MG63 (cell line): Measurements from ENCODE around the gene DPP8. TPM values are rescaled to one million over a fixed set of nuclear protein-coding genes. Genes with fewer than 3 reads are reported as not detected.

Experiments used
- DNase-seq: peaks from one replicate; pipeline ENCODE4 v3.0.0-alpha.2; 2020
- H3K27me3 ChIP-seq: fragments of 250-450 bp; sonication (Bioruptor Pico); 2 replicates; pipeline ENCODE4 v1.5.1; 2020; ENCODE audit warnings: mild to moderate bottlenecking, moderate library complexity
- H3K36me3 ChIP-seq: fragments of 250-450 bp; sonication (Bioruptor Pico); 2 replicates; pipeline ENCODE4 v1.5.1; 2020; ENCODE audit warnings: mild to moderate bottlenecking, moderate library complexity
- H3K4me3 ChIP-seq: fragments of 250-450 bp; sonication (Bioruptor Pico); 2 replicates; pipeline ENCODE4 v1.5.1; 2020; ENCODE audit warnings: mild to moderate bottlenecking, moderate library complexity
- H3K9me3 ChIP-seq: fragments of 250-450 bp; sonication (Bioruptor Pico); 2 replicates; pipeline ENCODE4 v1.5.1; 2020; ENCODE audit warnings: mild to moderate bottlenecking, moderate library complexity
- total RNA-seq: library from RNA; depleted of rRNA; stranded (reverse); fragments of >200 nt; shearing (Covaris generic); gene quantifications from 2 replicates; pipeline ENCODE4 v1.2.3, GENCODE V29; 2014; ENCODE audit warnings: low replicate concordance

DPP8 gene
- total RNA-seq, 1 experiment from 2014 or later = 8.0 TPM

GRCh38 chr15:65530318-65531111 is 13.0 kb upstream of the DPP8 start, which contains the start of gene HACD3:
Gene HACD3, plus strand, starts transcription at chr15:65530463. Its CDS starts 169 bp downstream, at chr15:65530632.
- no peaks in the 10 kb centered on the region for H3K9me3 ChIP-seq
- peak; percentile 91 for DNase-seq
- no peaks in the 10 kb centered on the region for H3K27me3 ChIP-seq
- peaks cover 22% of the 10 kb centered on the region for H3K36me3 ChIP-seq
- H3K4me3 ChIP-seq = peak within 1 kb of the TSS; percentile 97

DNA sequence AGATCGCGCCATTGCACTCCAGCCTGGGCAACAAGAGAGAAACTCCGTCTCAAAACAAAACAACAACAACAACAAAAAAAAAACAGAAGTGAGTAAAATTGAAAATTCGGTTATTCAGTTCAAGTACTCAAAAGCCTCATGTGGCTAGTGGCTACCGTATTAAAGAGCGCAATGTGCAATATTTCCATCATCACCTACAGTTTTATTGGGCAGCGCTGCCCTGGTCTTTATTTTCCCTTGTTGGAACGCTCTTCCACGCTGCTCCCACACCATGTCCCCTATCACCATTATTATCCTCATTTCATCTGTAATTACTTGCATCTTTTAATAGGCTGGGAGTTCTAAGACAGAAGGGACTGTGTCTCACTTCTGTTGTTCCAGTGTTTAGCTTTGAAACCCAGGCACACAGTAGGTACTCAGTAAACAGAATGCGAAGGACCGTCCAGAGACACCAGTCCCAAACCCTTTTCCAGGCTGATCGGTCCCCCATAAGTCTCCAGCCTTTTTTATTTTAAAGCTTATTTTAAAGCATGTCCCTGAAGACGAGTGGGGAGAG is 12.4 kb upstream of the DPP8 start:
- H3K4me3 ChIP-seq = peak overlapping the region; percentile 97
- no peak for DNase-seq
- peaks cover 16% of the 10 kb centered on the region for H3K36me3 ChIP-seq
- no peaks in the 10 kb centered on the region for H3K27me3 ChIP-seq
- no peaks in the 10 kb centered on the region for H3K9me3 ChIP-seq

DNA sequence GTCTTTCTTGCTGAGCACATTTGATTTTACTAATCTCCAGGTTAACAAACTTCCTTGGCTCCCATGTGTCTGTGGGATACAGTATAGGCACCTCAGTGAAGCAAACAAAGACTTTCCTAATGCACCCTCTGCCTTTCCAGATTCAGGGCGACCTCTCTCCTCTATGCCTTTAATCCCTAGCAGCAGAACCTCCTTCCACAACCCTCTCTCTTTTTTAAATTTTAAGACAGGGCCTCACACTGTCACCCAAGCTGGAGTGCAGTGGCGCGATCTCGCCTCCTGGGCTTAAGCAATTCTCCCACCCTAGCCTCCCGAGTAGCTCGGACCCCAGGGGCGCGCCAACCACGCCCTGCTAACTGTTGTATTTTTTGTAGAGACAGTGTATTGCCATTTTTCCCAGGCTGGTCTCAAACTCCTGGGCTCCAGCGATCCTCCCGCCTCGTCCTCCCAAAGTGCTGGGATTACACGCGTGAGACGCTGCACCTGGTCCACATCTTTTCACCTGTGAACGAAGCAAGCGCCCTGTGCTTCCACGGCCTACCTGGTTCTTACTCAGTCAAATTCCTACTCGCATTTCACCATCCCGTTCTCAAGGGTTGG is 11.1 kb upstream of the DPP8 start:
- Histone ChIP-seq H3K36me3 (peaks cover 9% of the 10 kb centered on the region), H3K27me3 (no peaks in the 10 kb centered on the region), H3K4me3 (no peak overlapping the region), H3K9me3 (no peaks in the 10 kb centered on the region)
- no peak for DNase-seq

DNA sequence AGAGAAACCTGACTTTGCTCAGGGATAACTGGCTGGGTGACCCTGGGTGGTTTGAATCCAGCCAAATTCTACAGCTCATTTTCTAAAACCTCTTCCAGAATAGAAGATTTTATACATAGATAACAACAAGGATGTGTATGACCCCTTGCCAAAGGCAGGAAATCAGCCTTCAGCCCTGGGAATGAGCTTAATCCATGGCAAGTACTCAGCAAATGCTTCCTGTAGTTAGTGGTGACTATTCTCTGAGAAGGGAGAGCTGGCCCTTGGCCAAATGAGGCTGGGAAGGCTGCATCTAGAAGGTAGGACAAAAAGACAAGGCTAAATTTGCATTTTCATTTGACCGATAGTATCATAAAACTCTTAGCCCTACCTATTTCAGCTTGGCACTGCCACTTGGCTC is 8.1 kb upstream of the DPP8 start:
- Histone ChIP-seq H3K27me3 (no peaks in the 10 kb centered on the region), H3K36me3 (no peaks in the 10 kb centered on the region), H3K9me3 (no peaks in the 10 kb centered on the region), H3K4me3 (no peak overlapping the region)
- DNase-seq = no peak

DNA sequence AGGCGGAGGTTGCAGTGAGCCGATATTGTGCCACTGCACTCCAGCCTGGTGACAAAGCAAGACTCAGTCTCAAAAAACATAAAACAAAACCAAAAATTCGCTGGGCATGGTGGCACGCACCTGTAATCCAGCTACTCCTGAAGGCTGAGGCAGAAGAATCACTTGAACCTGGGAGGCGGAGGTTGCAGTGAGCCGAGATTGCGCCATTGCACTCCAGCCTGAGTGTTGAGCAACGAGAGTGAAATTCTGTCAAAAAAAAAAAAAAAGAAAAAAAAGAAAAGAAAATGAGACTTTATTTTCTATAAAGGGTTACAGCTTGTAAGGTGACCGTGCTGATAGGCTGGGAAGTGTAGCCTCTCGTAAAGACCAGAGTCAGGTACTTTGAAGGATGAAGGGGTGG is 6.7 kb upstream of the DPP8 start:
- H3K4me3 ChIP-seq = no peak overlapping the region
- no peaks in the 10 kb centered on the region for H3K27me3 ChIP-seq
- no peaks in the 10 kb centered on the region for H3K9me3 ChIP-seq
- H3K36me3 ChIP-seq = no peaks in the 10 kb centered on the region
- no peak for DNase-seq

DNA sequence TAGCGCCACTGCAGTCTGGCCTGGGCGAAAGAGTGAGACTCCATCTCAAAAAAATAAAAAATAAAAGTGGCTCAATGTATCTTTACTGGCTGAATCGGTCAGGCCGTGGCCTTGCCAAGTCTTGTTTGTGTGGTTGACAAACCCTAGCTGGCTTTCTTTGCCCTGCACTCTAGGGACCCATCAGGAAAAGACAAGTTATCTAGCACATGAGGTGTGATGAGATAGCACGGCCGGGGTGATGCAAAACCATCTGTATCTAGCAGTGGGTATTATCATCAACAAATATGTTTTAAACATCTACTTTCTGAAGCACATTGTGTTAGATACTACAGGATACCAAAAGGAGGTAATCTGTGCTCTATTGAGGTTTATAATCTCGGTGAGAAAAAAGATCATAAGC is 3.9 kb upstream of the DPP8 start:
- DNase-seq = no peak
- no peaks in the 10 kb centered on the region for H3K9me3 ChIP-seq
- no peak overlapping the region for H3K4me3 ChIP-seq
- H3K36me3 ChIP-seq = no peaks in the 10 kb centered on the region
- H3K27me3 ChIP-seq = no peaks in the 10 kb centered on the region

DNA sequence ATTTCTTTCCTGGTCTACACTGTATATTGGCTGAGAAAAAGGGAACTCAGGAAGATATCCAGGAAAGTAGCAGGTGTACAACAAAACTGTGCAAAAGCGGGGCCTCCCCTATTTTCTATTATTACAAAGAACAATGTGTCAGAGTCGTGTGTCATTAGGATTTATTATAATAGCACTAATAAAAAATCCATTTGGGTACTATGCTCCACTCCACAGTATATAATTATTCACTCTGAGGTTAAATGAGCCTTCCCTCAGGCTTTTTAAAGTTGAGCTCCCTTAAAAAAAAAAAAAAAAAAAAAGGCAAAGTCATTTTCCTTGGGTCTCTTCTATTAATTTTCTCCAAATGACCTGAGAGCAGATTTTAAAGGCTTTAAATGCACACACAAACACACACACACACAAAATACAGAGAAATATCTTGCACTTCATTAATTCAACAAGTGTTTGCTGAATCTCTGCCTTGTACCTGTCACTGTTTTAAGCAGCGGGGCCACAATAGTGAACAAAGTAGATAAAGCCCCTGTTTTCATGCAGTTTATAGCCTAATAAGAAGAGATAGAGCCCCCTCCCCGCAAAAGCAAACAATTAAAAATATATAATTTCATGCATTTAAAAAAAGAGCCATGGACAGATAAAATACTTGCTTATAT is 1.3 kb upstream of the DPP8 start:
- H3K4me3 ChIP-seq = no peak overlapping the region
- DNase-seq = no peak
- no peaks in the 10 kb centered on the region for H3K9me3 ChIP-seq
- H3K36me3 ChIP-seq = peaks cover 14% of the 10 kb centered on the region
- no peaks in the 10 kb centered on the region for H3K27me3 ChIP-seq

DNA sequence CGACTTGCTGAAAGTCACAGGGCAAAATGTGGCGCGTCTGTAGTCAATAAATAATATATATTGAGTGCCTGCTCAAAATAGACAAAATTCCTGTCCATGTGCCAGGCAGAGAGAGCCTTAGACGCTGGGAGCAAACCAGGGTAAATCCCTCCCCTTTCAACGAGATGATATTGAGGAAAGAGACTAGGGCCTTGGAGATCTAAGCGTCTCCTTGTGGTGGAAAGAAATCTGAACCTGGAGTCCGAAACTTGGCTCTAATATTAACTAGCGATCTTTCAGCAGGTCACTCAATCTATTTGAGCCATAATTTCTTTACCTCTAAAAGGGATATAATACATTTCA is 348 bp upstream of the DPP8 start:
- H3K36me3 ChIP-seq = peaks cover 14% of the 10 kb centered on the region
- H3K4me3 ChIP-seq = peak overlapping the region; percentile 97
- no peaks in the 10 kb centered on the region for H3K9me3 ChIP-seq
- H3K27me3 ChIP-seq = no peaks in the 10 kb centered on the region
- DNase-seq = no peak

DNA sequence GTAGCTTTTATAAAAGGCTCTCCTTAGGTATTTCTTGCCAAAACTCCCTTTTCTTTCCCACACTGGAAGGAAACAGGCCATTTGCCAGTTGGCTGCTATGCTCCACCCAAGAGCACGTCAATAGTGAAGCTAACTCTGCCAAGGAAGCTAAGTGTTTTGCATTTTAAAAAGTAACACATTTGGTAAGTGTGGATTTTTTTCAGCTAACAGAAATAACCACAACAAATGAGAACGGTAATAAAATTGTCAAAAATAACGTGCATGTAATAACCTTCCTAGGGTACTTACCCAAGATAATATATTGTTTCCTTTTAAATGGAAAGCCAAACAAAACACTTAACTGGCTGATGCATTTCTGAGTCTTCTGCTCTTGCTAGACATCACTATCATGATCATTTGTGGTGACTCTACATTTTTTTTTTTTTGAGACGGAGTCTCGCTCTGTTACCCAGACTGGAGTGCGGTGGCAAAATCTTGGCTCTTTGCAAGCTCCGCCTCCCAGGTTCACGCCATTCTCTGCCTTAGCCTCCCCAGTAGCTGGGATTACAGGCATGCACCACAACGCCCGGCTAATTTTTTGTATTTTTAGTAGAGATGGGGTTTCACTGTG is 4.6 kb downstream of the DPP8 start:
- peak overlapping the region; percentile 19; the same call in 1 of the 2 replicates for H3K4me3 ChIP-seq
- no peaks in the 10 kb centered on the region for H3K9me3 ChIP-seq
- peak; percentile 77 for DNase-seq
- H3K36me3 ChIP-seq = peaks cover 52% of the 10 kb centered on the region
- H3K27me3 ChIP-seq = no peaks in the 10 kb centered on the region

DNA sequence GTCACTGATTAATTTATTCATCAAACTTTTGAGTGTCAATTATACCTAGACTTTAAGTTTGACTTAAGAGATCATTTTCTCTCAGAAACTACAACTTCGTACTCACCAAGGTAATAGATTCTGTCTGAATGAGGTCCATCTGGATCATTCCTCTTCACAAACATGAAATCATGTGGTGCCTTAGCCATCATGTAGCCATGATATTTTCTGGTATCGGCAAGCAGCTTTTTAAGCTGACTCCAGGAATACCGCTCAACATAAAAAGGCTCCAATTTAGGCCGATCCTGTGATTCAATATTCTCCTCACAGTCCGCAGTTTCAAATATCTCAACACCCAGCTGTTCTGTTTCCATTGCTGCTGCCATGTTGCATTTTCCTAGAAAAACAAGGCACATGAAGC is 5.3 kb downstream of the DPP8 start:
- Histone ChIP-seq H3K4me3 (no peak overlapping the region; the same call in 1 of the 2 replicates), H3K36me3 (peaks cover 55% of the 10 kb centered on the region), H3K9me3 (no peaks in the 10 kb centered on the region), H3K27me3 (no peaks in the 10 kb centered on the region)
- DNase-seq = no peak

- Histone ChIP-seq H3K4me3 (no peak overlapping the region), H3K36me3 (peaks cover 64% of the 10 kb centered on the region), H3K27me3 (no peaks in the 10 kb centered on the region), H3K9me3 (no peaks in the 10 kb centered on the region)
- no peak for DNase-seq
Measured at GRCh38 chr15:65509321-65509720, 8.2 kb downstream of the DPP8 start.

DNA sequence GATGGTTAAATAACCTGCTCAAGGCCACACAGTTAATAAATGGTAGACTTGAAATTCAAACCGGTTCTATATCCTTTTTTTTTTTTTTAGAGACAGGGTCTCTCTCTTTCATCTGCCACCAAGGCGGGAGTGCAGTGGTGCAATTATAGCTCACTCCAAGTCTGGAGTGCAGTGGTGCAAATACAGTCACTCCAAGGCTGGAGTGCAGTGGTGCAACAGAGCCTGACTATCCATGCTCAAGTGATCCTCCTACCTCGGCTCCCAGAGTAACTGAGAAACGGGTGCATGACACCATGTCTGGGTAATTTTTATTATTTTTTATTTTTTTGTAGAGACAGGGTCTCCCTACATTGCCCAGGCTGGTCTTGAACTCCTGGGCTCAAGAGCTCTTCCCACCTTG is 23.4 kb downstream of the DPP8 start:
- Histone ChIP-seq H3K9me3 (no peaks in the 10 kb centered on the region), H3K4me3 (no peak overlapping the region), H3K27me3 (no peaks in the 10 kb centered on the region), H3K36me3 (peaks cover 52% of the 10 kb centered on the region)
- DNase-seq = no peak

DNA sequence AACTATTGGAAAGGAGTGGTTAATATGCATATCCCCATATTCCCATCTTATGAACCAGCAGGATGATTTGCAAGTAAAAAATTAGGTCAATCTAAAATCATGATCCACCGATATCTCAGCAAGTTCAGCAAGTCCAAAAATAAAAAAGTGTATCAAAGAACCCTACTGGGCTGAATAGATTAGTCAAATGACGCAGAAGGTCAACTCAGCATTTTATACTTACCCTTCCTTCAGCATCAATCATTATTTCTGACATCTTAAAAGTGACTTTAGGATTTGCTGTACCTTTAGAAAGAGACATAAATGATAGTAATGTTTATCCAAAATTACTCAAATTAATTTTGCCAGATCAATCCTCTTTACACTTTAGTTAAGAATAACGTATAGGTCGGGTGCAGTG is 32.6 kb downstream of the DPP8 start:
- Histone ChIP-seq H3K9me3 (no peaks in the 10 kb centered on the region), H3K36me3 (peaks cover 57% of the 10 kb centered on the region), H3K4me3 (no peak overlapping the region), H3K27me3 (no peaks in the 10 kb centered on the region)
- no peak for DNase-seq

- peak; percentile 52 for DNase-seq
- H3K36me3 ChIP-seq = peaks cover 57% of the 10 kb centered on the region
- H3K9me3 ChIP-seq = no peaks in the 10 kb centered on the region
- no peaks in the 10 kb centered on the region for H3K27me3 ChIP-seq
- H3K4me3 ChIP-seq = no peak overlapping the region
Measured at GRCh38 chr15:65476903-65477302, 40.6 kb downstream of the DPP8 start.

DNA sequence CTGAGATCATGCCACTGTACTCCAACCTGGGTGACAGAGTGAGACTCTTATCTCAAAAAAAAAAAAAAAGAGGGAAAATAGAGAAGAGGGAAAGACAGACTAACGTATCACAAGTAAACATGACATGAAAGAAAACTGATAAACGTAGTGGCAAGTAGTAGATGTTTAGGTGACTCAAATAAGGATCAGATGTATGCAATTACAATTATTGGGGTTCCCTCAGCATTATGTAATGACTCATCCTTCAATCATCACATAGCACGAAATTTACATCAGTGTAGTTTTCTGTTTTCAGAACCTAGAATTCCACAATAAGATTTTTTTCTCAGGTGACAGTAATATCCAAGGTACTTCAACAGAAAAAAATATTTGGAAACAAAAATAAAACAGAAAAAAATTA is 46.6 kb downstream of the DPP8 start:
- no peak overlapping the region for H3K4me3 ChIP-seq
- H3K9me3 ChIP-seq = no peaks in the 10 kb centered on the region
- peaks cover 61% of the 10 kb centered on the region for H3K36me3 ChIP-seq
- no peaks in the 10 kb centered on the region for H3K27me3 ChIP-seq
- DNase-seq = no peak

DNA sequence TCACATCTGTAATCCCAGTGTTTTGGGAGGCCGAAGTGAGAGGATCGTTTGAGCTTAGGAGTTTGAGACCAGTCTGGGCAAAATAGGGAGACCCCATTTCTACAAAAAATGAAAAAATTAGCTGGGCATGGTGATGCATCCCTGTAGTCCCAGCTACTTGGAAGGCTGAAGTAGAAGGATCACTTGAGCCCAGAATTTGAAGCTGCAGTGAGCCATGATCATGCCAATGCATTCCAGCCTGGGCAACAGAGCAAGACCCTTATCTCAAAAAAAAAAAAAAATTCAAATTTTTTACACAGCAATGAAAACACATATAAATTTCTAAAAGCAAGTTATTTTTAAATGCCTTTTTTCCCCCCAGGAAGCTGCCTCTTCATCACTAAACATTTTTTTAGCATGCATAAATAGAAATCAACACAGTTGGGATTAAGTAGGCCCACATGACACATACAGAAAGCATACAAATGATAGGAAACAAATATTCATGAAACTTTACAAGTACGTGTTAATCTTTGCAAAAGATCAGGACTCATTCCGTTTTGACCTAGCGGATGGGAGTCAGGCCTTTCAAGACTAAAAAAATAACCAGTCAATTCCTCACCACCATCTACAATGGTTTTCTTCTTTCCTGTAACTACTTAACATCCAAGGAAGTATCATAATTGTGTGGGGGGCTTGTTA is 49.1 kb downstream of the DPP8 start:
- Histone ChIP-seq H3K36me3 (peaks cover 69% of the 10 kb centered on the region), H3K4me3 (no peak overlapping the region), H3K27me3 (no peaks in the 10 kb centered on the region), H3K9me3 (no peaks in the 10 kb centered on the region)
- DNase-seq = no peak

DNA sequence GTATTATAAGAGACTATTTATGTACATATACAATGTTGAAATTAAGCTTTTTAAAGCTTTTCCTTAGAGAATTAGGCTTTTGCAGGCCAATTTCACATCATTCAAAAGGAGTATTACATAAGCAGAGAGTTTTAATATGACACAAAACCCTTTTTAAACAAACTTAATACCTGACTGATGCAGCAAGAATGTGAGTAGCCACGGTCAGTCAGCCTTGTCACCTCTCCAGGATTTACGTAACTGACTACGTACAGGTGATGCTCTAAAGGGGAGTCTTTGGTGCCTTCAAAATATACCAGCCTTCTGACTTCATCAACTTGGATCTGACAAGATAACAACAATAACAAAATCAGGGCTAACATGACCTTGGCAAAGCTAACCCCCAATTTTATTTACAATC is 50.6 kb downstream of the DPP8 start:
- H3K27me3 ChIP-seq = no peaks in the 10 kb centered on the region
- H3K4me3 ChIP-seq = no peak overlapping the region
- no peak for DNase-seq
- peaks cover 69% of the 10 kb centered on the region for H3K36me3 ChIP-seq
- no peaks in the 10 kb centered on the region for H3K9me3 ChIP-seq
